Loucy (cell line): ENCODE results near the gene DNMT1.
A peak's percentile ranks its signal among the peaks of the same experiment; 100 is the strongest.

Experiments
- H2AFZ ChIP-seq: fragments of 200-600 bp; sonication (generic); 2 replicates; pipeline ENCODE4 v1.6.0; 2016; ENCODE audit warnings: antibody characterized with exemption, mild to moderate bottlenecking, low read length, moderate library complexity
- H3F3A ChIP-seq: fragments of 200-600 bp; 2 replicates; pipeline ENCODE4 v1.6.0; 2016; ENCODE audit warnings: antibody characterized with exemption, low read depth, mild to moderate bottlenecking
- H3K27me3 ChIP-seq: fragments of 200-600 bp; sonication (generic); 2 replicates; pipeline ENCODE4 v1.6.1; 2014; ENCODE audit warnings: low read length, mild to moderate bottlenecking; ENCODE audit not compliant: insufficient read depth, poor library complexity, severe bottlenecking
- H3K36me3 ChIP-seq: fragments of 200-600 bp; sonication (generic); 2 replicates; pipeline ENCODE4 v1.6.1; 2016; ENCODE audit warnings: low read length; ENCODE audit not compliant: insufficient read depth
- H3K4me1 ChIP-seq: fragments of 200-600 bp; sonication (generic); 2 replicates; pipeline ENCODE4 v1.5.1; 2014; ENCODE audit warnings: low read length, mild to moderate bottlenecking; ENCODE audit not compliant: insufficient read depth, poor library complexity, severe bottlenecking
- H3K4me2 ChIP-seq: fragments of 200-600 bp; sonication (generic); 2 replicates; pipeline ENCODE4 v1.6.0; 2014; ENCODE audit warnings: antibody characterized with exemption, low read length, low read depth, mild to moderate bottlenecking; ENCODE audit not compliant: poor library complexity, severe bottlenecking
- H3K4me3 ChIP-seq: fragments of 200-600 bp; sonication (generic); 2 replicates; pipeline ENCODE4 v1.5.1; 2014; ENCODE audit warnings: low read length, mild to moderate bottlenecking, mixed read lengths; ENCODE audit not compliant: poor library complexity, severe bottlenecking
- H3K79me2 ChIP-seq: fragments of 200-600 bp; sonication (generic); 2 replicates; pipeline ENCODE4 v1.6.1; 2014; ENCODE audit warnings: low read length; ENCODE audit not compliant: insufficient read depth
- H3K9ac ChIP-seq: fragments of 200-600 bp; sonication (generic); 2 replicates; pipeline ENCODE4 v1.6.0; 2014; ENCODE audit warnings: mild to moderate bottlenecking, low read depth, low read length, moderate library complexity; ENCODE audit not compliant: poor library complexity, severe bottlenecking
- H3K9me2 ChIP-seq: fragments of 200-600 bp; sonication (generic); replicated peaks from 2 replicates; pipeline ENCODE4 v1.6.1; 2016; ENCODE audit warnings: low read depth, low read length, mixed read lengths
- H3K9me3 ChIP-seq: fragments of 200-600 bp; sonication (generic); 2 replicates; pipeline ENCODE4 v1.6.1; 2014; ENCODE audit warnings: mild to moderate bottlenecking, antibody characterized with exemption, low read length, low read depth; ENCODE audit not compliant: insufficient read depth
- H4K20me1 ChIP-seq: fragments of 200-600 bp; sonication (generic); 2 replicates; pipeline ENCODE4 v1.6.0; 2014; ENCODE audit warnings: antibody characterized with exemption, low read length, mild to moderate bottlenecking; ENCODE audit not compliant: insufficient read depth, poor library complexity, severe bottlenecking
- EZH2phosphoT487 ChIP-seq: fragments of 200-600 bp; IDR thresholded peaks from 2 replicates; pipeline ENCODE4 v1.6.1; 2018; ENCODE audit warnings: antibody characterized with exemption, mild to moderate bottlenecking, moderate library complexity, borderline replicate concordance
- TF ChIP-seq, protein P1 (sequence below): fragments of 200-600 bp; sonication (generic); conservative IDR thresholded peaks from 2 replicates; pipeline ENCODE4 v1.5.1; 2014; ENCODE audit warnings: mild to moderate bottlenecking, antibody characterized with exemption, low read length

DNMT1 gene

GRCh38 chr19:10120538-10121189 lies 74.1 kb downstream of the DNMT1 start:
- no peak overlapping the region for H2AFZ ChIP-seq
- peaks cover 7% of the 10 kb centered on the region for H3K4me1 ChIP-seq
- no peak overlapping the region for H3K4me2 ChIP-seq
- no peaks in the 10 kb centered on the region for H3K27me3 ChIP-seq
- no peak for TF ChIP-seq EZH2phosphoT487
- TF ChIP-seq, protein P1, sequence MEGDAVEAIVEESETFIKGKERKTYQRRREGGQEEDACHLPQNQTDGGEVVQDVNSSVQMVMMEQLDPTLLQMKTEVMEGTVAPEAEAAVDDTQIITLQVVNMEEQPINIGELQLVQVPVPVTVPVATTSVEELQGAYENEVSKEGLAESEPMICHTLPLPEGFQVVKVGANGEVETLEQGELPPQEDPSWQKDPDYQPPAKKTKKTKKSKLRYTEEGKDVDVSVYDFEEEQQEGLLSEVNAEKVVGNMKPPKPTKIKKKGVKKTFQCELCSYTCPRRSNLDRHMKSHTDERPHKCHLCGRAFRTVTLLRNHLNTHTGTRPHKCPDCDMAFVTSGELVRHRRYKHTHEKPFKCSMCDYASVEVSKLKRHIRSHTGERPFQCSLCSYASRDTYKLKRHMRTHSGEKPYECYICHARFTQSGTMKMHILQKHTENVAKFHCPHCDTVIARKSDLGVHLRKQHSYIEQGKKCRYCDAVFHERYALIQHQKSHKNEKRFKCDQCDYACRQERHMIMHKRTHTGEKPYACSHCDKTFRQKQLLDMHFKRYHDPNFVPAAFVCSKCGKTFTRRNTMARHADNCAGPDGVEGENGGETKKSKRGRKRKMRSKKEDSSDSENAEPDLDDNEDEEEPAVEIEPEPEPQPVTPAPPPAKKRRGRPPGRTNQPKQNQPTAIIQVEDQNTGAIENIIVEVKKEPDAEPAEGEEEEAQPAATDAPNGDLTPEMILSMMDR = no peak
- peaks cover 11% of the 10 kb centered on the region; the same call in 1 of the 2 replicates for H3K36me3 ChIP-seq
- H3K9ac ChIP-seq = no peak overlapping the region
- no peaks in the 10 kb centered on the region for H3K9me3 ChIP-seq
- H3F3A ChIP-seq = no peaks in the 10 kb centered on the region
- H3K9me2 ChIP-seq = no peaks in the 10 kb centered on the region
- H4K20me1 ChIP-seq = peaks cover 30% of the 10 kb centered on the region
- peaks cover 35% of the 10 kb centered on the region for H3K79me2 ChIP-seq
- no peak overlapping the region for H3K4me3 ChIP-seq

- H3K79me2 ChIP-seq = peaks cover 35% of the 10 kb centered on the region
- peaks cover 7% of the 10 kb centered on the region for H3K4me1 ChIP-seq
- no peaks in the 10 kb centered on the region for H3K9me3 ChIP-seq
- TF ChIP-seq, protein P1 = no peak
- no peak for TF ChIP-seq EZH2phosphoT487
- peak overlapping the region; percentile 94 for H3K9ac ChIP-seq
- H4K20me1 ChIP-seq = peaks cover 39% of the 10 kb centered on the region
- no peaks in the 10 kb centered on the region for H3K9me2 ChIP-seq
- H3K4me3 ChIP-seq = peak overlapping the region; percentile 97
- peaks cover 19% of the 10 kb centered on the region; the same call in 1 of the 2 replicates for H3K36me3 ChIP-seq
- H3F3A ChIP-seq = no peaks in the 10 kb centered on the region
- no peaks in the 10 kb centered on the region for H3K27me3 ChIP-seq
- no peak overlapping the region for H2AFZ ChIP-seq
- peak overlapping the region; percentile 92 for H3K4me2 ChIP-seq
These were observed 75.8 kb downstream of the DNMT1 start for GRCh38 chr19:10118960-10119359.

- Histone ChIP-seq H4K20me1 (peaks cover 44% of the 10 kb centered on the region), H3K9me3 (no peaks in the 10 kb centered on the region), H3K9me2 (no peaks in the 10 kb centered on the region), H3K27me3 (no peaks in the 10 kb centered on the region), H2AFZ (no peak overlapping the region), H3K36me3 (peaks cover 19% of the 10 kb centered on the region; the same call in 1 of the 2 replicates), H3K9ac (peak overlapping the region; percentile 39), H3K4me1 (peaks cover 7% of the 10 kb centered on the region), H3F3A (peaks cover 5% of the 10 kb centered on the region; the same call in 1 of the 2 replicates), H3K4me3 (no peak overlapping the region), H3K4me2 (peak overlapping the region; percentile 11), H3K79me2 (peaks cover 35% of the 10 kb centered on the region)
- TF ChIP-seq EZH2phosphoT487 = no peak
- TF ChIP-seq, protein P1 = no peak
These were observed 77.7 kb downstream of the DNMT1 start for GRCh38 chr19:10116866-10117616.
